H1 (cell line): ENCODE results near the gene B4GALNT3. TPM values are rescaled to one million over a fixed set of nuclear protein-coding genes. Genes with fewer than 3 reads are reported as not detected.
A peak's percentile ranks its signal among the peaks of the same experiment; 100 is the strongest.

ENCODE experiments used
- CTCF ChIA-PET: fragments of 300-600 bp; sonication (Branson Sonifier 250); formaldehyde crosslinking; loops from one replicate; lab custom pipeline; 2021; ENCODE audit not compliant: partially characterized antibody; lab: Charles Lee
- POLR2A ChIA-PET: fragments of 300-600 bp; sonication (Branson Sonifier 250); formaldehyde crosslinking; loops from one replicate; lab custom pipeline; 2021; ENCODE audit warnings: inconsistent platforms; ENCODE audit not compliant: partially characterized antibody; lab: Charles Lee
- DNase-seq, 2 experiments: peaks; one replicate each; pipeline versions ENCODE4 v3.0.0 to v3.0.0-alpha.2; 2010 to 2022; ENCODE audit warnings: low spot score in 2 of 2, low read depth in 1 of 2, mixed read lengths in 1 of 2
- FAIRE-seq: peaks from 2 replicates; lab custom pipeline; 2011; peaks lifted over from hg19 to GRCh38; lab: Jason Lieb, UNC
- H2AFZ ChIP-seq: 2 replicates; pipeline ENCODE4 v1.8.1; 2012; ENCODE audit warnings: low read length, inconsistent platforms
- H2AK5ac ChIP-seq: 2 replicates; pipeline ENCODE4 v1.6.1; 2013; ENCODE audit warnings: low read depth, low read length
- H2BK120ac ChIP-seq: replicated peaks from 2 replicates; pipeline ENCODE3; 2013; ENCODE audit warnings: low read depth, low read length, inconsistent platforms
- H2BK12ac ChIP-seq: 2 replicates; pipeline ENCODE4 v1.6.1; 2013; ENCODE audit warnings: low read depth, low read length
- H2BK15ac ChIP-seq: 2 replicates; pipeline ENCODE4 v1.6.1; 2013; ENCODE audit warnings: low read length
- H2BK20ac ChIP-seq: 2 replicates; pipeline ENCODE4 v1.6.1; 2013; ENCODE audit warnings: low read length
- H2BK5ac ChIP-seq: 2 replicates; pipeline ENCODE4 v1.6.1; 2013; ENCODE audit warnings: low read depth, low read length
- H3K14ac ChIP-seq: 2 replicates; pipeline ENCODE4 v1.6.1; 2013; ENCODE audit warnings: inconsistent platforms; ENCODE audit not compliant: insufficient read length
- H3K18ac ChIP-seq: 2 replicates; pipeline ENCODE4 v1.6.1; 2013; ENCODE audit warnings: low read length; ENCODE audit errors: extremely low read depth
- H3K23ac ChIP-seq: 2 replicates; pipeline ENCODE4 v1.6.1; 2013; ENCODE audit warnings: inconsistent platforms; ENCODE audit not compliant: insufficient read length
- H3K23me2 ChIP-seq: 2 replicates; pipeline ENCODE4 v1.6.1; 2013; ENCODE audit warnings: low read depth, low read length
- H3K27ac ChIP-seq: 2 replicates; pipeline ENCODE4 v1.6.1; 2011; ENCODE audit warnings: low read depth, low read length, inconsistent platforms
- H3K27me3 ChIP-seq, 4 experiments: replicated peaks in 1 of 4; 1 replicate in 1 of 4; 2 replicates in 3 of 4; pipeline versions ENCODE4 v1.6.1 to v1.8.1; 2011 to 2013; ENCODE audit warnings: low read length in 3 of 4, mild to moderate bottlenecking in 3 of 4, inconsistent platforms in 2 of 4, mixed read lengths in 2 of 4, moderate library complexity in 1 of 4; ENCODE audit not compliant: control insufficient read depth in 3 of 4, insufficient read depth in 3 of 4; ENCODE audit errors: extremely low read depth in 1 of 4
- H3K36me3 ChIP-seq, 4 experiments: 2 replicates each; pipeline versions ENCODE4 v1.6.1 to v1.8.1; 2011 to 2013; ENCODE audit warnings: mild to moderate bottlenecking in 4 of 4, low read length in 3 of 4, moderate library complexity in 2 of 4, control low read depth in 1 of 4, inconsistent platforms in 1 of 4; ENCODE audit not compliant: insufficient read depth in 4 of 4, control insufficient read depth in 2 of 4
- H3K4ac ChIP-seq: replicated peaks from 2 replicates; pipeline ENCODE3; 2013; ENCODE audit warnings: low read length, low read depth, mixed read lengths, inconsistent platforms; ENCODE audit not compliant: insufficient read length
- H3K4me1 ChIP-seq, 4 experiments: replicated peaks in 1 of 4; 1 replicate in 1 of 4; 2 replicates in 3 of 4; pipeline versions ENCODE4 v1.6.1 to v1.8.1; 2011 to 2013; ENCODE audit warnings: low read length in 3 of 4, inconsistent platforms in 2 of 4, mixed read lengths in 1 of 4; ENCODE audit not compliant: insufficient read depth in 4 of 4, control insufficient read depth in 3 of 4
- H3K4me2 ChIP-seq, 2 experiments: 2 replicates each; pipeline versions ENCODE4 v1.6.1 to v1.8.1; 2011 to 2013; ENCODE audit warnings: low read depth in 2 of 2, low read length in 2 of 2, control low read depth in 1 of 2, inconsistent platforms in 1 of 2, mild to moderate bottlenecking in 1 of 2; ENCODE audit not compliant: insufficient read depth in 1 of 2
- H3K4me3 ChIP-seq, 4 experiments: fragments of 200-600, 300-600 bp in 1 of 4; sonication (generic), shearing (Covaris generic), sonication (Bioruptor Twin) in 1 of 4; 2 replicates each; pipeline versions ENCODE4 v1.5.1 to v1.8.1; 2011 to 2016; ENCODE audit warnings: low read length in 4 of 4, low read depth in 3 of 4, control low read depth in 2 of 4, inconsistent platforms in 2 of 4, mild to moderate bottlenecking in 2 of 4, mixed read lengths in 1 of 4, moderate library complexity in 1 of 4; ENCODE audit not compliant: insufficient read depth in 2 of 4; ENCODE audit errors: extremely low read depth in 1 of 4
- H3K56ac ChIP-seq: replicated peaks from 2 replicates; pipeline ENCODE3; 2013; ENCODE audit warnings: low read depth, mild to moderate bottlenecking, mixed read lengths, low read length, inconsistent platforms; ENCODE audit not compliant: insufficient read length
- H3K79me1 ChIP-seq: 2 replicates; pipeline ENCODE4 v1.6.1; 2013; ENCODE audit warnings: low read depth, low read length, control low read depth
- H3K79me2 ChIP-seq, 2 experiments: 2 replicates each; pipeline versions ENCODE4 v1.6.1 to v1.8.1; 2012 to 2013; ENCODE audit warnings: low read length in 2 of 2, mild to moderate bottlenecking in 2 of 2, inconsistent platforms in 1 of 2; ENCODE audit not compliant: insufficient read depth in 2 of 2, control insufficient read depth in 1 of 2
- H3K9ac ChIP-seq, 4 experiments: replicated peaks in 1 of 4; 1 replicate in 1 of 4; 2 replicates in 3 of 4; pipeline versions ENCODE4 v1.6.1 to v1.8.1; 2011 to 2013; ENCODE audit warnings: low read depth in 3 of 4, low read length in 3 of 4, control low read depth in 2 of 4, mild to moderate bottlenecking in 2 of 4, moderate library complexity in 2 of 4, inconsistent platforms in 1 of 4; ENCODE audit errors: extremely low read depth in 1 of 4
- H3K9me3 ChIP-seq, 2 experiments: 2 replicates each; pipeline versions ENCODE4 v1.6.1 to v1.8.1; 2012 to 2013; ENCODE audit warnings: mild to moderate bottlenecking in 2 of 2, moderate library complexity in 2 of 2, control low read depth in 1 of 2, inconsistent platforms in 1 of 2, low read depth in 1 of 2, low read length in 1 of 2, mixed read lengths in 1 of 2; ENCODE audit not compliant: insufficient read depth in 2 of 2
- H4K20me1 ChIP-seq, 2 experiments: replicated peaks in 1 of 2; 2 replicates each; pipeline versions ENCODE3 to v1.8.1; 2011 to 2013; ENCODE audit warnings: inconsistent platforms in 2 of 2, low read length in 2 of 2, mild to moderate bottlenecking in 1 of 2; ENCODE audit not compliant: insufficient read depth in 2 of 2, control insufficient read depth in 1 of 2
- H4K5ac ChIP-seq: 2 replicates; pipeline ENCODE4 v1.6.1; 2013; ENCODE audit warnings: low read length, low read depth, mixed read lengths, inconsistent platforms; ENCODE audit not compliant: insufficient read length
- H4K8ac ChIP-seq: 2 replicates; pipeline ENCODE4 v1.8.0; 2013; ENCODE audit warnings: mild to moderate bottlenecking, moderate library complexity, low read length, inconsistent platforms; ENCODE audit not compliant: insufficient read depth; ENCODE audit errors: extremely low read depth
- H4K91ac ChIP-seq: replicated peaks from 2 replicates; pipeline ENCODE3; 2013; ENCODE audit warnings: low read length, mixed read lengths, inconsistent platforms; ENCODE audit not compliant: insufficient read length
- CEBPB ChIP-seq: IDR thresholded peaks from 2 replicates; pipeline ENCODE4 v1.6.1; 2012; ENCODE audit warnings: low read depth, low read length
- SRF ChIP-seq: IDR thresholded peaks from 2 replicates; pipeline ENCODE4 v1.6.1; 2011; ENCODE audit warnings: mild to moderate bottlenecking, low read depth, low read length, moderate library complexity
- WGBS, 2 experiments: shearing (Covaris generic) in 1 of 2; methylation state at CpG; one replicate each; pipeline versions ENCODE4 v1.1.6 to v1.1.7; 2013 to 2015; ENCODE audit warnings: low lambda C conversion rate in 2 of 2, mixed read lengths in 2 of 2, inconsistent platforms in 1 of 2, low coverage in 1 of 2, missing lambda C conversion rate in 1 of 2; ENCODE audit not compliant: insufficient replicate concordance in 2 of 2, insufficient coverage in 1 of 2, insufficient read length in 1 of 2; ENCODE audit errors: extremely low coverage in 1 of 2, missing lambda C conversion rate in 1 of 2; 5-methylcytosine and 5-hydroxymethylcytosine counted together
- polyA plus RNA-seq, 7 experiments: library from polyadenylated mRNA; depleted of rRNA in 3 of 7; stranded (reverse) in 5 of 7; unstranded in 2 of 7; fragments of >200 nt in 5 of 7; fragments of 200-250 nt in 2 of 7; gene quantifications; 1 replicate in 5 of 7; 2 replicates in 1 of 7; 4 replicates in 1 of 7; pipeline versions ENCODE4 v1.2.1 to v1.2.3, GENCODE V29; 2011 to 2013; ENCODE audit warnings: missing spikeins in 2 of 7, mixed read lengths in 2 of 7
- total RNA-seq: library from RNA; stranded (reverse); fragmentation: NEBNext Ultra II Directional; extraction: Animal tissue kit (Norgen Biotek cat#: 25700); gene quantifications from 2 replicates; pipeline ENCODE4 v1.2.1, GENCODE V29; 2021

The B4GALNT3 gene
- total and polyA plus RNA-seq, 2 of the 8 experiments (the other 6 are each of a cell fraction or from before 2014, with no cell fraction given), result 12.5 to 20.3 TPM

DNA sequence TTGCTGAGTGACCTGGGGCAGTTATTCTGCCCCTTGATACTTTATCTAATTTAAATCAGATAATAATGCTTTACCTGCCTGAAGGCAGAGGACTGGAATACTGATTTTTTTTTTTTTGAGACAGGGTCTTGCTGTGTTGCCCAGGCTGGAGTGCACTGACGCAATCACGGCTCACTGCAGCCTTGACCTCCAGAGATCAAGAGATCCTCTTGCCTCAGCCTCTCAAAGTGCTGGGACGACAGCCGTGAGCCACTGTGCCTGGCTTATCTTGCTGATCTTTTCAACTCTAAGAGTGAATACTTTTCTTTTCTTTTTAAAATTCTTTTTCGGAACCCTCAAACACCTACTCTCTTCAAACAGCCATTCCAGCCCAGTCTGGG is 699 bp upstream of the B4GALNT3 start:
- Histone ChIP-seq H2BK20ac (no peak overlapping the region), H3K9me3 (no peaks in the 10 kb centered on the region; a peak in 1 of 4 replicates), H3K4me3 (peak overlapping the region; percentile 50 to 72 (median 62); a peak in 5 of 8 replicates), H3K4ac (no peak overlapping the region), H3K79me2 (no peaks in the 10 kb centered on the region), H4K8ac (no peak overlapping the region), H2BK12ac (no peak overlapping the region), H3K4me2 (peak overlapping the region; percentile 80 to 88), H3K27ac (no peak overlapping the region), H3K56ac (no peak overlapping the region), H3K18ac (peak overlapping the region; percentile 25; the same call in 1 of the 2 replicates), H2AK5ac (no peak overlapping the region), H3K23ac (no peak overlapping the region), H4K91ac (no peak overlapping the region), H3K23me2 (peaks cover 9% of the 10 kb centered on the region; the same call in 1 of the 2 replicates), H3K36me3 (no peaks in the 10 kb centered on the region), H3K14ac (no peak overlapping the region), H3K9ac (no peak overlapping the region), H4K20me1 (peaks cover 5 to 6% of the 10 kb centered on the region in 2 experiments), H3K79me1 (no peaks in the 10 kb centered on the region), H3K27me3 (peaks cover 0 to 30% (median 16%) of the 10 kb centered on the region in 4 experiments; a peak in 6 of 7 replicates), H2BK5ac (no peak overlapping the region), H4K5ac (no peak overlapping the region), H2BK15ac (0 out of 2 replicates have a peak overlapping the region, but pooled peaks have one; percentile 46), H3K4me1 (peaks cover 0 to 3% (median 1%) of the 10 kb centered on the region in 4 experiments; a peak in 3 of 7 replicates), H2AFZ (no peak overlapping the region), H2BK120ac (no peak overlapping the region)
- 91% methylated on average over 5 of the region's 5 CpGs; no CpG with 5 or more reads in 1 of the 2 experiments for WGBS, 2 experiments
- ChIA-PET POLR2A (no interaction called here), CTCF (interaction anchor here (0.6 to 13.7 kb wide), 6 partner anchors 10 to 153 kb away, joined by 3 to 163 read pairs (median 5); no protein-coding TSS in a partner anchor)
- FAIRE-seq (no peak), DNase-seq (no peak)
- TF ChIP-seq CEBPB, result peak; percentile 61
- no peak for TF ChIP-seq SRF
